Activated naive CD4-positive, alpha-beta T cell treated with anti-CD3 and anti-CD28 coated beads, Interleukin-2, amount 50 U/mL, for 16 hours (primary cell): Measurements from ENCODE around the gene TWIST2.
A peak's percentile ranks its signal among the peaks of the same experiment; 100 is the strongest.

ENCODE experiments used
- DNase-seq: peaks from one replicate; pipeline ENCODE4 v3.0.0-alpha.2; 2020

The TWIST2 gene

GRCh38 chr2:238924796-238925195 lies 76.9 kb downstream of the TWIST2 start:
- no peak for DNase-seq

GRCh38 chr2:238925281-238925680 lies 77.4 kb downstream of the TWIST2 start:
- DNase-seq: no peak

- DNase-seq: no peak
These were observed 78.1 kb downstream of the TWIST2 start for GRCh38 chr2:238925816-238926521.

GRCh38 chr2:238926761-238927611 lies 79.1 kb downstream of the TWIST2 start:
- DNase-seq: no peak

- DNase-seq: no peak
These were observed 80.0 kb downstream of the TWIST2 start for GRCh38 chr2:238927746-238928519.

- DNase-seq: no peak
These were observed 80.8 kb downstream of the TWIST2 start for GRCh38 chr2:238928520-238929241.

GRCh38 chr2:238929242-238930081 lies 81.6 kb downstream of the TWIST2 start:
- no peak for DNase-seq

GRCh38 chr2:238930216-238930615 lies 82.3 kb downstream of the TWIST2 start:
- no peak for DNase-seq

GRCh38 chr2:238936162-238937052 lies 88.5 kb downstream of the TWIST2 start:
- peak; percentile 2 for DNase-seq

GRCh38 chr2:238938003-238938400 lies 90.1 kb downstream of the TWIST2 start:
- DNase-seq: no peak

GRCh38 chr2:238938401-238939055 lies 90.6 kb downstream of the TWIST2 start:
- DNase-seq: no peak

- no peak for DNase-seq
These were observed 91.2 kb downstream of the TWIST2 start for GRCh38 chr2:238939074-238939473.

- DNase-seq: no peak
These were observed 91.9 kb downstream of the TWIST2 start for GRCh38 chr2:238939521-238940403.

- DNase-seq: no peak
These were observed 92.9 kb downstream of the TWIST2 start for GRCh38 chr2:238940806-238941205.

- DNase-seq: no peak
These were observed 93.4 kb downstream of the TWIST2 start for GRCh38 chr2:238941262-238941792.

GRCh38 chr2:238942080-238942725 lies 94.3 kb downstream of the TWIST2 start:
- DNase-seq: no peak

- no peak for DNase-seq
These were observed 94.9 kb downstream of the TWIST2 start for GRCh38 chr2:238942726-238943300.
